Adrenal gland (tissue), 12 donors: ENCODE data around the gene CETN3. TPM values are rescaled to one million over a fixed set of nuclear protein-coding genes. Genes with fewer than 3 reads are reported as not detected.

Experiments
- DNase-seq, 7 donors: peaks; one replicate each; pipeline ENCODE4 v3.0.0-alpha.2; 2019 to 2020
- H3K27ac ChIP-seq, 5 donors: fragments of 200-600 bp; sonication (generic) in 4 of 5; 1 replicate in 3 of 5; 2 replicates in 2 of 5; pipeline versions ENCODE4 v1.5.1 to v1.8.0; 2016 to 2020; ENCODE audit warnings: mild to moderate bottlenecking in 1 of 5
- H3K27me3 ChIP-seq: fragments of 200-600 bp; 2 replicates; pipeline ENCODE4 v1.8.0; 2021
- H3K36me3 ChIP-seq, 2 donors: fragments of 200-600 bp; replicated peaks in 1 of 2; 1 replicate in 1 of 2; 2 replicates in 1 of 2; pipeline versions ENCODE4 v1.5.1 to v1.8.0; 2018 to 2022
- H3K4me1 ChIP-seq, 2 donors: fragments of 200-600 bp; replicated peaks in 1 of 2; 1 replicate in 1 of 2; 2 replicates in 1 of 2; pipeline versions ENCODE4 v1.5.1 to v1.8.0; 2018 to 2021
- H3K4me3 ChIP-seq, 4 donors: fragments of 200-600 bp; sonication (generic) in 3 of 4; one replicate each; pipeline ENCODE4 v1.5.1; 2016 to 2018
- H3K9me3 ChIP-seq, 3 donors: fragments of 200-600 bp; sonication (generic) in 1 of 3; replicated peaks in 1 of 3; 1 replicate in 2 of 3; 2 replicates in 1 of 3; pipeline versions ENCODE4 v1.5.1 to v1.8.0; 2016 to 2021
- POLR2A ChIP-seq, 2 donors: fragments of 450-650 bp; IDR thresholded peaks; one replicate each; pipeline ENCODE4 v1.6.1; 2017; ENCODE audit warnings: antibody characterized with exemption in 2 of 2, mild to moderate bottlenecking in 2 of 2, moderate library complexity in 1 of 2
- WGBS, 4 donors: extraction: QIAGEN DNeasy Blood & Tissue Kit in 2 of 4; methylation state at CpG; one replicate each; pipeline versions ENCODE4 v1.1.5 to v1.1.7; 2013 to 2017; 5-methylcytosine and 5-hydroxymethylcytosine counted together
- intact Hi-C, 2 donors: fragments of 100-400 bp; cut with DNase I; formaldehyde crosslinking; loops; one replicate each; pipeline versions ENCODE4 v1.14.1 to v1.15.0; 2022 to 2023
- polyA plus RNA-seq, 3 donors: library from polyadenylated mRNA; stranded (reverse); fragments of 200-250 nt in 2 of 3; fragments of 350-450 nt in 1 of 3; fragmentation: Illumina TruSeq in 1 of 3; extraction: RNeasy Lipid Tissue Mini Kit (QIAGEN cat#74804) in 1 of 3; gene quantifications; one replicate each; pipeline ENCODE4 v1.2.3, GENCODE V29; 2013 to 2014
- total RNA-seq, 9 donors: library from RNA; depleted of rRNA in 4 of 9; stranded (reverse); fragments of >200 nt in 4 of 9; fragments of 120-200 nt in 1 of 9; fragmentation: NEBNext Ultra II Directional in 1 of 9; extraction: Animal tissue kit (Norgen Biotek cat#: 25700) in 1 of 9; gene quantifications; one replicate each; pipeline versions ENCODE4 v1.1.0 to v1.2.4, GENCODE V29; 2013 to 2023
- TF ChIP-seq, protein P1 (sequence below), 6 experiments: fragments of 450-650 bp in 4 of 6; fragments of 200-600 bp in 2 of 6; sonication (generic) in 1 of 6; IDR thresholded peaks; 1 replicate in 5 of 6; 2 replicates in 1 of 6; pipeline versions ENCODE4 v1.5.1 to v1.8.0; 2016 to 2021; ENCODE audit warnings: antibody characterized with exemption in 6 of 6, mild to moderate bottlenecking in 2 of 6, moderate library complexity in 1 of 6
- donor health status: healthy with polysubstance abuse.
- donor health status: Bipolar disorder and iron deficiency.
- donor health status: DM: yes; HTN: yes; CAD: no.
- donor health status: DM: no; HTN: no; CAD: no.
- donor health status: DM: no; HTN: no; CAD: no.
- donor health status: DM: yes; HTN: yes; CAD: no.

CETN3 gene
- total and polyA plus RNA-seq, 12 donors, result 5.0 to 59.2 (median 20.4) TPM

DNA sequence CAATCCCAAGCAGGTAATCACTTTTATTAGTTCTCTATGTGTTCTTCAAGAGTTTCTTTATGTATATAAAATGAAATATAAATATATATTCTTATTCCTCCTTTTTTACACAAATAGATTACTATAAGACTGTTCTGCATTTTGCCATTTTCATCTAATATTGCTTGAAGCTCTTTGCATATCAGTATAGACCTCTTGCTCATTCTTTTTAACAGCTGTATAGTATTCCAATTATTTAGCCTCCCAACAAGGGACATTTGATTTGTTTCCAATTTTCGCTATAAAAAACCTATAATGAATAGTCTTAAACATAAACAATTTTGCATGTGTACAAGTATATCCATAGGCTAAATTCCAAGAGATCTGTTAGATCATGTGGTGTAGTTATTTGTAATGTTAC lies 25.2 kb downstream of the CETN3 start:
- Histone ChIP-seq H3K9me3 (no peaks in the 10 kb centered on the region), H3K27me3 (no peaks in the 10 kb centered on the region), H3K4me1 (no peaks in the 10 kb centered on the region), H3K27ac (no peak overlapping the region), H3K4me3 (no peak overlapping the region), H3K36me3 (no peaks in the 10 kb centered on the region)
- intact Hi-C loops, result no loop called here
- WGBS, 4 donors, result 60 to 74% (median 67%) methylated on average over 1 of the region's 1 CpG
- TF ChIP-seq, protein P1, sequence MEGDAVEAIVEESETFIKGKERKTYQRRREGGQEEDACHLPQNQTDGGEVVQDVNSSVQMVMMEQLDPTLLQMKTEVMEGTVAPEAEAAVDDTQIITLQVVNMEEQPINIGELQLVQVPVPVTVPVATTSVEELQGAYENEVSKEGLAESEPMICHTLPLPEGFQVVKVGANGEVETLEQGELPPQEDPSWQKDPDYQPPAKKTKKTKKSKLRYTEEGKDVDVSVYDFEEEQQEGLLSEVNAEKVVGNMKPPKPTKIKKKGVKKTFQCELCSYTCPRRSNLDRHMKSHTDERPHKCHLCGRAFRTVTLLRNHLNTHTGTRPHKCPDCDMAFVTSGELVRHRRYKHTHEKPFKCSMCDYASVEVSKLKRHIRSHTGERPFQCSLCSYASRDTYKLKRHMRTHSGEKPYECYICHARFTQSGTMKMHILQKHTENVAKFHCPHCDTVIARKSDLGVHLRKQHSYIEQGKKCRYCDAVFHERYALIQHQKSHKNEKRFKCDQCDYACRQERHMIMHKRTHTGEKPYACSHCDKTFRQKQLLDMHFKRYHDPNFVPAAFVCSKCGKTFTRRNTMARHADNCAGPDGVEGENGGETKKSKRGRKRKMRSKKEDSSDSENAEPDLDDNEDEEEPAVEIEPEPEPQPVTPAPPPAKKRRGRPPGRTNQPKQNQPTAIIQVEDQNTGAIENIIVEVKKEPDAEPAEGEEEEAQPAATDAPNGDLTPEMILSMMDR (IDR thresholded peaks at IDR 0.05), result no peak
- no peak for TF ChIP-seq POLR2A (IDR thresholded peaks at IDR 0.05)
- DNase-seq, result no peak

- intact Hi-C loops, result no loop called here
- Histone ChIP-seq H3K27me3 (no peaks in the 10 kb centered on the region), H3K9me3 (no peaks in the 10 kb centered on the region), H3K27ac (no peak overlapping the region), H3K36me3 (no peaks in the 10 kb centered on the region), H3K4me3 (no peak overlapping the region), H3K4me1 (no peaks in the 10 kb centered on the region)
- 88 to 95% (median 92%) methylated on average over 2 of the region's 2 CpGs for WGBS, 4 donors
- TF ChIP-seq POLR2A (IDR thresholded peaks at IDR 0.05), result no peak
- TF ChIP-seq, protein P1 (IDR thresholded peaks at IDR 0.05), result no peak
- DNase-seq, result no peak
These were observed 25.7 kb downstream of the CETN3 start for GRCh38 chr5:90383903-90384302.

DNA sequence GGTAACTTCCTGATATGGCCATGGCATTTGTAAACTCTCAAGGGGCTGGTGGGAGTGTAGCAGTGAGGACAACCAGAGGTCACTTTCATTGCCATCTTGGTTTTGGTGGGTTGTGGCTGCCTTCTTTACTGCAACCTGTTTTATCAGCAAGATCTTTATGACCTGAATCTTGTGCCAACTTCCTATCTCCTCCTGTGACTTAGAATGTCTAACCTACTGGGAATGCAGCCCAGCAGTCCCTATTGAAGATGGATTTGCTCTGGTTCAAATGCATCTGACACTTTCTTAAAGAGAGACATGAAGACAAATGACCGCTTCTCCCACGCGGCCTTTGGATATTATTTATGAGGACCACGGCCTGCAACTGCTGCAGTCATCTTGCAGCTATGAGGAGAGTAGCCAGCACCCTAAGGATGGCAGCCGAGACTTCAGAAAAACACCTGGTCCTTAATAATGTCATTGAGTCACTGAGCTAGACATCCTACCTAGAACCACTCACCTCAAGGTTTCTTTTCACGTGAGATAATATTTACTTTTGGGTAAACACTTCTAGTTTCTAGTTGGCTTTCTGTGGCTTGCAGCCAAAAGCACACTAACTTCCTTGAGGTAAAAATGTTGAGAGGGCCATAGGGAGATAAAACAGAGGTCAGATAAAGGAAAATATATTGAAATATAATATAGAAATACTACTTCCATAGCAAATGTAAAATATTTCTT lies 28.2 kb downstream of the CETN3 start:
- H3K9me3 ChIP-seq, result no peaks in the 10 kb centered on the region
- WGBS, 4 donors, result 50 to 72% (median 57%) methylated on average over 6 of the region's 6 CpGs
- no peak for TF ChIP-seq POLR2A (IDR thresholded peaks at IDR 0.05)
- TF ChIP-seq, protein P1 (IDR thresholded peaks at IDR 0.05), result no peak
- H3K36me3 ChIP-seq, result no peaks in the 10 kb centered on the region
- DNase-seq, result no peak
- H3K27ac ChIP-seq, result no peak overlapping the region
- intact Hi-C loops, result no loop called here
- no peak overlapping the region for H3K4me3 ChIP-seq
- no peaks in the 10 kb centered on the region for H3K27me3 ChIP-seq
- H3K4me1 ChIP-seq, result no peaks in the 10 kb centered on the region

DNA sequence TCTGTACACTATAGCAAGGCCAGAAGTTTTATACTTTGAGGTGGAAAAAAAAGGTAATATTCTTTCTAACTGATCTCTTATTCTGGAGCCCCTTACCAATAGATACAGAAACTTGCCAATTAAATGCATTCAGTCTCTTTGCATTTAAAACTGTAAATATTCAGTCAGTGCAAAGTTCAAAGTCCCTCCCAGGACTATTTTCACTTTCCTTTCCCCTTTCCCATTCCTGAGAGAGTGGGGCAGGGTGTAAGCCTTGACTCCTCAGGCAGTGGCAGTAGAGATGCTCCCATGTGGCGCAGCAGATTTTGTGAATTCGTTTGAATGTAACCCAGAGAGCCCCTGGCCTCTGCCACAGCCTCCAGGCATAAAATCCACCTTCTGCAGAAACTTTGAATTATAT lies 29.9 kb downstream of the CETN3 start:
- Histone ChIP-seq H3K36me3 (no peaks in the 10 kb centered on the region), H3K27me3 (no peaks in the 10 kb centered on the region), H3K27ac (no peak overlapping the region), H3K9me3 (no peaks in the 10 kb centered on the region), H3K4me3 (no peak overlapping the region), H3K4me1 (no peaks in the 10 kb centered on the region)
- 71 to 84% (median 80%) methylated on average over 2 of the region's 2 CpGs for WGBS, 4 donors
- intact Hi-C loops, result no loop called here
- no peak for DNase-seq
- TF ChIP-seq, protein P1 (IDR thresholded peaks at IDR 0.05), result no peak
- no peak for TF ChIP-seq POLR2A (IDR thresholded peaks at IDR 0.05)
